ENCODE measurements around the gene DBI. TPM values are rescaled to one million over a fixed set of nuclear protein-coding genes. Genes with fewer than 3 reads are reported as not detected.

DBI gene
- total and polyA plus RNA-seq, 2 of the 13 experiments (the other 11 are each of a cell fraction or from before 2014, with no cell fraction given), result 330 to 659 TPM

DNA sequence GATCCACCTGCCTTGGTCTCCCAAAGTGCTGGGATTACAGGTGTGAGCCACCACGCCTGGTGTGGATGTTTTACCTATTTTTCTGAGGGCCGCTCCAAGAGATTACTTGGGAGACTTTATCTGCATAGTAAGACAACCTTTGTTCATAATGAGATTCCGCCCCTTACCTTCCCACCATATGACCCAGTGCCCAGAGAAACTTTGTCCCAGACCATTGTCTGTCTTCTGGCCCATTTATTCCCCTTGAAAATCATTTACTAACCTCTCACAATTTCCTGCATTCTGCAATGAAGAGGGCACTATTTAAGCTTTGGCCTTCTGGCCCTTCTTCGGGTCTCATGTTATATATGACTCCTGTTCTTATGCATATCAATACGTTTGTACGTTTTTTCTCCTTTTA, 51.1 kb downstream of the DBI start:
- Histone ChIP-seq H2AFZ (ENCODE audit: low read length) (no peak overlapping the region), H3K27me3 (ENCODE audit: control insufficient read depth in 1 of 2, insufficient read depth in 2 of 2, low read length in 2 of 2) (no peaks in the 10 kb centered on the region; a peak in 2 of 5 replicates), H3K4me1 (ENCODE audit: insufficient read depth, low read length) (peaks cover 63% of the 10 kb centered on the region), H3K27ac (ENCODE audit: extremely low read length, insufficient read depth, low read length) (no peak overlapping the region), H3K9me3 (ENCODE audit: low read length) (peaks cover 12% of the 10 kb centered on the region), H4K20me1 (ENCODE audit: insufficient read depth, low read length) (no peaks in the 10 kb centered on the region), H3K4me2 (ENCODE audit: low read depth, low read length) (no peak overlapping the region), H3K36me3 (replicated peaks in 1 of 2; ENCODE audit: control insufficient read depth in 1 of 2, insufficient read depth in 2 of 2, low read length in 2 of 2) (no peaks in the 10 kb centered on the region), H3K4me3 (replicated peaks in 1 of 3; ENCODE audit: insufficient read depth in 1 of 3, low read depth in 2 of 3, low read length in 3 of 3) (no peak overlapping the region), H3K79me2 (ENCODE audit: insufficient read depth, low read length) (no peaks in the 10 kb centered on the region), H3K9ac (ENCODE audit: insufficient read depth, low read depth, low read length) (no peak overlapping the region)
- 51% methylated on average over 6 of the region's 6 CpGs for WGBS (ENCODE audit: low lambda C conversion rate)
- in situ Hi-C loops (cut with HindIII; ENCODE audit: extremely low pct_ligation_motif_present, low pct_unique_long_range_greater_than_20kb), result no loop called here
- no peak for FAIRE-seq
- ATAC-seq, result no peak
- no peak for DNase-seq (ENCODE audit: low spot score)
- BruUV-seq (replicated peaks), result no TSS peak
- intact Hi-C loops (cut with micrococcal nuclease; ENCODE audit: unreplicated experiment), result no loop called here
- ChIA-PET POLR2A (no interaction called here), CTCF (ENCODE audit: low intra/inter-chr PET ratio, low total read pairs) (no interaction called here)
- no peak for TF ChIP-seq ZNF619 (CRISPR knock-in tag; IDR thresholded peaks at IDR 0.05)
- TF ChIP-seq, protein P1, sequence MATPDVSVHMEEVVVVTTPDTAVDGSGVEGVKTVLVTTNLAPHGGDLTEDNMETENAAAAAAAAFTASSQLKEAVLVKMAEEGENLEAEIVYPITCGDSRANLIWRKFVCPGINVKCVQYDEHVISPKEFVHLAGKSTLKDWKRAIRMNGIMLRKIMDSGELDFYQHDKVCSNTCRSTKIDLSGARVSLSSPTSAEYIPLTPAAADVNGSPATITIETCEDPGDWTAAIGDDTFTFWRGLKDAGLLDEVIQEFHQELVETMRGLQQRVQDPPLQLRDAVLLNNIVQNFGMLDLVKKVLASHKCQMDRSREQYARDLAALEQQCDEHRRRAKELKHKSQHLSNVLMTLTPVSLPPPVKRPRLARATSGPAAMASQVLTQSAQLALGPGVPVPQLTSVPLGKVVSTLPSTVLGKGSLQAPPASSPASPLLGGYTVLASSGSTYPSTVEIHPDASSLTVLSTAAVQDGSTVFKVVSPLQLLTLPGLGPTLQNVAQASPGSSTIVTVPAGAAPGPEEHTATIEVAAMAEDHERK (CRISPR knock-in tag; IDR thresholded peaks at IDR 0.05; ENCODE audit: low read depth), result no peak
- TF ChIP-seq, protein P2, sequence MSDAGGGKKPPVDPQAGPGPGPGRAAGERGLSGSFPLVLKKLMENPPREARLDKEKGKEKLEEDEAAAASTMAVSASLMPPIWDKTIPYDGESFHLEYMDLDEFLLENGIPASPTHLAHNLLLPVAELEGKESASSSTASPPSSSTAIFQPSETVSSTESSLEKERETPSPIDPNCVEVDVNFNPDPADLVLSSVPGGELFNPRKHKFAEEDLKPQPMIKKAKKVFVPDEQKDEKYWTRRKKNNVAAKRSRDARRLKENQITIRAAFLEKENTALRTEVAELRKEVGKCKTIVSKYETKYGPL (CRISPR knock-in tag; IDR thresholded peaks at IDR 0.05), result no peak
- TF ChIP-seq ZNF790 (CRISPR knock-in tag; IDR thresholded peaks at IDR 0.05; ENCODE audit: borderline replicate concordance), result no peak
- no peak for TF ChIP-seq ZBTB20 (CRISPR knock-in tag; IDR thresholded peaks at IDR 0.05; ENCODE audit: borderline replicate concordance, low read depth)
- no peak for TF ChIP-seq ZFP62 (CRISPR knock-in tag; IDR thresholded peaks at IDR 0.05)
- TF ChIP-seq MXD4 (CRISPR knock-in tag; IDR thresholded peaks at IDR 0.05), result no peak
- TF ChIP-seq ZNF552 (CRISPR knock-in tag; IDR thresholded peaks at IDR 0.05; ENCODE audit: borderline replicate concordance), result no peak
- TF ChIP-seq ELF3 (CRISPR knock-in tag; IDR thresholded peaks at IDR 0.05), result no peak
- no peak for TF ChIP-seq BHLHE40 (IDR thresholded peaks at IDR 0.05; ENCODE audit: low read length)
- TF ChIP-seq ZNF589 (CRISPR knock-in tag; conservative IDR thresholded peaks at IDR 0.05), result no peak
- no peak for TF ChIP-seq RFX1 (IDR thresholded peaks at IDR 0.05)
- no peak for TF ChIP-seq ONECUT2 (CRISPR knock-in tag; IDR thresholded peaks at IDR 0.05)
- TF ChIP-seq, protein P3, sequence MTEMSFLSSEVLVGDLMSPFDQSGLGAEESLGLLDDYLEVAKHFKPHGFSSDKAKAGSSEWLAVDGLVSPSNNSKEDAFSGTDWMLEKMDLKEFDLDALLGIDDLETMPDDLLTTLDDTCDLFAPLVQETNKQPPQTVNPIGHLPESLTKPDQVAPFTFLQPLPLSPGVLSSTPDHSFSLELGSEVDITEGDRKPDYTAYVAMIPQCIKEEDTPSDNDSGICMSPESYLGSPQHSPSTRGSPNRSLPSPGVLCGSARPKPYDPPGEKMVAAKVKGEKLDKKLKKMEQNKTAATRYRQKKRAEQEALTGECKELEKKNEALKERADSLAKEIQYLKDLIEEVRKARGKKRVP (CRISPR knock-in tag; IDR thresholded peaks at IDR 0.05), result no peak
- no peak for TF ChIP-seq NFATC3 (CRISPR knock-in tag; IDR thresholded peaks at IDR 0.05)

All from HepG2 (cell line).